ENCODE measurements around the gene GEMIN5. TPM values are rescaled to one million over a fixed set of nuclear protein-coding genes. Genes with fewer than 3 reads are reported as not detected.

The GEMIN5 gene
- total RNA-seq, 6 experiments from 2014 or later: 16.5 to 22.5 (median 17.6) TPM

DNA sequence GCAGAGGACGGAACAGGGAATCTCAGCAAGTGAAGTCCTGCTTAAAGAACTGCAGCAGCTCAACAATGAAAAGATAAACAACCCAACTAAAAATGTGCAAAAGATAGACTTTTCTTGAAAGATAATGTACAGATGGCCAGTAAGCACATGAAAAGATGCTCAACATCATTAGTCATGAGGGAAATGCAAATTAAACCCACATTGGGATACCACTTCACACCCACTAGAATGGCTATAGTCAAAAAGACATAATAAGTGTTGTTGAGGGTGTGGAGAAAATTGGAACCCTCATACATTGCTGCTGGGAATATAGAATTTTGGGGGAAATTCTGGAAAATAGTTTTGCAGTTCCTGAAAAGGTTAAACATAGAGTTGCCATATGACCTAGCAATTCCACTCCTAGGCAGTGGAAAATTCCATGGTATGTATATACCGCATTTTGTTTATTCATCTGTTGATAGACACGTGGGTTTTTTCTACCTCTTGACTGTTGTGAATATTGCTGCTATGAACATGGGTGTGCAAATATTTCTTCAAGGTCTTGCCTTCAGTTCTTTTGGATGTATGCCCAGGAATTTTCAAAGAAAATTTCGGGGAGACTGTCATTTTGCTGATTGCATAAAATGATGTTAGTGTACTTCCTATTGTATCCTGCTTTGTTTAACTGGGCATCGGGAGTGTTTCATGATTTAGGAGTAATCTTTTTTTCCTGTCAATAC, 72.4 kb downstream of the GEMIN5 start:
- Mint-ChIP-seq H3K9me3 (no peaks in the 10 kb centered on the region), H3K27me3 (ENCODE audit: insufficient read depth) (no peaks in the 10 kb centered on the region), H3K4me1 (ENCODE audit: low read depth) (peaks cover 53% of the 10 kb centered on the region), H3K36me3 (ENCODE audit: low read depth) (peaks cover 20% of the 10 kb centered on the region), H3K27ac (peak overlapping the region; percentile 49; the same call in 1 of the 2 replicates), H3K4me3 (no peak overlapping the region)
- no peak for DNase-seq
- TF ChIP-seq, protein P1, sequence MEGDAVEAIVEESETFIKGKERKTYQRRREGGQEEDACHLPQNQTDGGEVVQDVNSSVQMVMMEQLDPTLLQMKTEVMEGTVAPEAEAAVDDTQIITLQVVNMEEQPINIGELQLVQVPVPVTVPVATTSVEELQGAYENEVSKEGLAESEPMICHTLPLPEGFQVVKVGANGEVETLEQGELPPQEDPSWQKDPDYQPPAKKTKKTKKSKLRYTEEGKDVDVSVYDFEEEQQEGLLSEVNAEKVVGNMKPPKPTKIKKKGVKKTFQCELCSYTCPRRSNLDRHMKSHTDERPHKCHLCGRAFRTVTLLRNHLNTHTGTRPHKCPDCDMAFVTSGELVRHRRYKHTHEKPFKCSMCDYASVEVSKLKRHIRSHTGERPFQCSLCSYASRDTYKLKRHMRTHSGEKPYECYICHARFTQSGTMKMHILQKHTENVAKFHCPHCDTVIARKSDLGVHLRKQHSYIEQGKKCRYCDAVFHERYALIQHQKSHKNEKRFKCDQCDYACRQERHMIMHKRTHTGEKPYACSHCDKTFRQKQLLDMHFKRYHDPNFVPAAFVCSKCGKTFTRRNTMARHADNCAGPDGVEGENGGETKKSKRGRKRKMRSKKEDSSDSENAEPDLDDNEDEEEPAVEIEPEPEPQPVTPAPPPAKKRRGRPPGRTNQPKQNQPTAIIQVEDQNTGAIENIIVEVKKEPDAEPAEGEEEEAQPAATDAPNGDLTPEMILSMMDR (IDR thresholded peaks at IDR 0.05): no peak

DNA sequence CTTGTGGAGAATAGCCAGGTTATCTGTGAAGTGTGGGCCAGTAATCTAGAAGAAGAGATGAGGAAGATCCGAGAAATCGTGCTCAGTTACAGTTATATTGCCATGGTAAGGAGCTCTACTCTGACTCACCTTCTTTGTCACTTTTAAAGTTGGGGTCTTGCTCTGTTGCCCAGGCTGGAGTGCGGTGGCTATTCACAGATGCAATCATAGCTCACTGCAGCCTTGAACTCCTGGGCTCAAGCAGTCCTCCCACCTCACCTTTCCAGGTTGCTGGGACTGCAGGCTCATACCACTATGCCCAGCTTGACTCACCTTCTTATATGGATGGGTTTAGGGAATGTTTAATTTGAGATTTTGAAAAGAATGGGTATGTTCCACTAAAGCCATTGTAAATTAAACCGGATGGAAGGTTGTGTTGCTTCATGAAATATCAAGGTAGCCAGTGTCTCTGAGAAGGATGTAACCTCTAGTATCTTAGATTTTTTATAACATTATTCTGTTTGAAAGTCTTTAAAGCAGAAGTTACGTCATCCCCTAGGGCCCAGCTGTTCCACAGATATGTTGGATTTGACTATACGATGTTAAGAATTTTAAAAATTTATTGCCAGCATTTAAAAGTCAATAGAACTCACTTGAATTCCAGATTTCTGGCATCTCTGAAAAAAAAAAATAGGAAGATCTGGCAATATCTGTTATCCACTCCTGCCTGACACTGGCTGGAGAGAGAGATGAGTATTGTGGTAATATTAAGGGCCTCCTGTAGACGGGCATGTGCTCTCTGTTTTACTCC, 74.5 kb downstream of the GEMIN5 start:
- peaks cover 4% of the 10 kb centered on the region; the same call in 1 of the 2 replicates for H3K27me3 Mint-ChIP-seq (ENCODE audit: insufficient read depth)
- TF ChIP-seq, protein P1 (IDR thresholded peaks at IDR 0.05): no peak
- peaks cover 20% of the 10 kb centered on the region for H3K36me3 Mint-ChIP-seq (ENCODE audit: low read depth)
- peaks cover 62% of the 10 kb centered on the region for H3K4me1 Mint-ChIP-seq (ENCODE audit: low read depth)
- DNase-seq: no peak
- H3K9me3 Mint-ChIP-seq: no peaks in the 10 kb centered on the region
- no peak overlapping the region for H3K27ac Mint-ChIP-seq
- no peak overlapping the region for H3K4me3 Mint-ChIP-seq

DNA sequence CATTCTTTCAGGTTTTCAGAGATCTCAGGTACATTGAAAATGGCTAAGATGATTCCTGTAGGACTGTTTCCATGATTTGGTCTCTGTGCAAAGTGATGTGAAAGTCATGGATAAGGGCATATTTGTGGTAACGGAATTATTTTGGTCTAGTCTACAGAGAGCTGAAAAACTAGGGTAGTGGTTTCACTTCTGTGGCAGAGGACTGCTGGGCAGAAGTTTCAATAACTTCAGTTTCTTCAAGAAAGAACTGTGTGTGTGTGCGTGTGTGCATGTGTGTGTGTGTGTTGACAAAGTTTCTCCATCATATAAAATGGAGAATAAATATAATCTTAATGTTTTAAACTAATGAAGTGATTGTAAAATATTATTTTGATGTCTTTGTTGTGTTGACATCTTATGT, 75.2 kb downstream of the GEMIN5 start:
- H3K36me3 Mint-ChIP-seq (ENCODE audit: low read depth): peaks cover 20% of the 10 kb centered on the region
- H3K4me3 Mint-ChIP-seq: no peak overlapping the region
- peak overlapping the region; percentile 61; the same call in 1 of the 2 replicates for H3K27ac Mint-ChIP-seq
- no peak for DNase-seq
- no peaks in the 10 kb centered on the region for H3K9me3 Mint-ChIP-seq
- H3K4me1 Mint-ChIP-seq (ENCODE audit: low read depth): peaks cover 59% of the 10 kb centered on the region
- peaks cover 4% of the 10 kb centered on the region; the same call in 1 of the 2 replicates for H3K27me3 Mint-ChIP-seq (ENCODE audit: insufficient read depth)
- TF ChIP-seq, protein P1 (IDR thresholded peaks at IDR 0.05): no peak

DNA sequence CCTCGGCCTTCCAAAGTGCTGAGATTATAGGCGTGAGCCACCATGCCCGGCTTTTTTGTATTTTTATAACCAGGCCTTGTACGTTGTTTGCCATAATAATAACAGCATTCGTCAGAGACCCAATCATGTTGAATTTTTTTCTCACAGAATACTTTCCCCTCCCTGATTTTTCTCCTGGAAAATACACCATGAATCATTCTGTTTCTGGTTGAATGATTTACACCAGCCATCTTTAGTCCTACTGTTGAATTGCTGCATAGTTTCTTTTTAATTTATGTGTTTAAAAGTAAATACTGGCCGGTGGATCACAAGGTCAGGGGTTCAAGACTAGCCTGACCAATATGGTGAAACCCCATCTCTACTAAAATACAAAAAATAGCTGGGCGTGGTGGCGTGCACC, 76.1 kb downstream of the GEMIN5 start:
- Mint-ChIP-seq H3K27ac (no peak overlapping the region), H3K36me3 (ENCODE audit: low read depth) (peaks cover 20% of the 10 kb centered on the region), H3K9me3 (no peaks in the 10 kb centered on the region), H3K27me3 (ENCODE audit: insufficient read depth) (peaks cover 4% of the 10 kb centered on the region; the same call in 1 of the 2 replicates), H3K4me3 (no peak overlapping the region), H3K4me1 (ENCODE audit: low read depth) (peaks cover 56% of the 10 kb centered on the region)
- TF ChIP-seq, protein P1 (IDR thresholded peaks at IDR 0.05): no peak
- DNase-seq: no peak

DNA sequence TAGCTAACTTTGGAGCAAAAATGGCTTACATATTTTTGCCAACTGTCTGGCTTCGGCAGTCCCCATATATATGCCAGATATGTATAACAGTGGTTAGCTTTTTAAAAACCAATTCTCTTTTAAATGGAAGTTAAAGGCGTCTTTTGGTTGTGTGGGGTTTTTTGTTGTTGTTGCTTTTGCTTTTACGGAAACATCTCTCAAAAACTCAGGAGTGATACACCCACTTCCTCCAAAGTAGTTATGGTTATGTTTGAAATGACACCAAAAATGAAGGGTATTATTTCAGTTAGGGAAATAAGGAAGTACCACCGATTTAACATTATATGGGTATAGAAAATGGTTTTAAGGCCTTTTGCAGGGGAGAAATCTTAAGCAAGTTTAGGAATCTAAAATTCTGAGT, 77.2 kb downstream of the GEMIN5 start:
- H3K27ac Mint-ChIP-seq: peak overlapping the region; percentile 100

More for the DNA sequence above, 77.2 kb downstream of the GEMIN5 start:
- no peak for DNase-seq
- Mint-ChIP-seq H3K27me3 (ENCODE audit: insufficient read depth) (peaks cover 4% of the 10 kb centered on the region; the same call in 1 of the 2 replicates), H3K9me3 (no peaks in the 10 kb centered on the region), H3K36me3 (ENCODE audit: low read depth) (peaks cover 13% of the 10 kb centered on the region), H3K4me3 (peak overlapping the region; percentile 94), H3K4me1 (ENCODE audit: low read depth) (peaks cover 52% of the 10 kb centered on the region)
- TF ChIP-seq, protein P1 (IDR thresholded peaks at IDR 0.05): no peak
